ENCODE measurements around the gene ITPRIPL1.

ITPRIPL1 gene

GRCh38 chr2:96347395-96347794 is 22.3 kb downstream of the ITPRIPL1 start:
- DNase-seq (ENCODE audit: low read depth) = no peak
- no peak for TF ChIP-seq CTCF (IDR thresholded peaks at IDR 0.05; ENCODE audit: low read length, missing control alignments)
- H3K4me3 ChIP-seq (replicated peaks; ENCODE audit: low read depth, low read length) = no peak overlapping the region

GRCh38 chr2:96353032-96353561 is 28.0 kb downstream of the ITPRIPL1 start:
- no peak for DNase-seq (ENCODE audit: low read depth)
- no peak for TF ChIP-seq CTCF (IDR thresholded peaks at IDR 0.05; ENCODE audit: low read length, missing control alignments)
- no peak overlapping the region for H3K4me3 ChIP-seq (replicated peaks; ENCODE audit: low read depth, low read length)

- no peak overlapping the region for H3K4me3 ChIP-seq (replicated peaks; ENCODE audit: low read depth, low read length)
- no peak for TF ChIP-seq CTCF (IDR thresholded peaks at IDR 0.05; ENCODE audit: low read length, missing control alignments)
- DNase-seq (ENCODE audit: low read depth) = peak; percentile 61
Measured at GRCh38 chr2:96353606-96354101, 28.5 kb downstream of the ITPRIPL1 start.

- no peak overlapping the region for H3K4me3 ChIP-seq (replicated peaks; ENCODE audit: low read depth, low read length)
- no peak for DNase-seq (ENCODE audit: low read depth)
- TF ChIP-seq CTCF (IDR thresholded peaks at IDR 0.05; ENCODE audit: low read length, missing control alignments) = no peak
Measured at GRCh38 chr2:96354492-96354891, 29.4 kb downstream of the ITPRIPL1 start.

- H3K4me3 ChIP-seq (replicated peaks; ENCODE audit: low read depth, low read length) = no peak overlapping the region
- no peak for DNase-seq (ENCODE audit: low read depth)
- no peak for TF ChIP-seq CTCF (IDR thresholded peaks at IDR 0.05; ENCODE audit: low read length, missing control alignments)
Measured at GRCh38 chr2:96356889-96357288, 31.8 kb downstream of the ITPRIPL1 start.

- no peak for DNase-seq (ENCODE audit: low read depth)
- no peak overlapping the region for H3K4me3 ChIP-seq (replicated peaks; ENCODE audit: low read depth, low read length)
- no peak for TF ChIP-seq CTCF (IDR thresholded peaks at IDR 0.05; ENCODE audit: low read length, missing control alignments)
Measured at GRCh38 chr2:96359310-96359709, 34.2 kb downstream of the ITPRIPL1 start.

- no peak overlapping the region for H3K4me3 ChIP-seq (replicated peaks; ENCODE audit: low read depth, low read length)
- DNase-seq (ENCODE audit: low read depth) = peak; percentile 41
- no peak for TF ChIP-seq CTCF (IDR thresholded peaks at IDR 0.05; ENCODE audit: low read length, missing control alignments)
Measured at GRCh38 chr2:96359866-96360265, 34.7 kb downstream of the ITPRIPL1 start.
